ENCODE data around the gene SBF2. TPM values are rescaled to one million over a fixed set of nuclear protein-coding genes. Genes with fewer than 3 reads are reported as not detected.

SBF2 gene
- polyA plus RNA-seq, 10 donors = 16.7 to 35.0 (median 23.7) TPM

- no peak for DNase-seq
Observed at GRCh38 chr11:10317776-10318526, 23.9 kb upstream of the SBF2 start.

GRCh38 chr11:10317151-10317755 is 23.2 kb upstream of the SBF2 start:
- DNase-seq = no peak

GRCh38 chr11:10315083-10315482 is 21.1 kb upstream of the SBF2 start:
- DNase-seq = no peak

DNA sequence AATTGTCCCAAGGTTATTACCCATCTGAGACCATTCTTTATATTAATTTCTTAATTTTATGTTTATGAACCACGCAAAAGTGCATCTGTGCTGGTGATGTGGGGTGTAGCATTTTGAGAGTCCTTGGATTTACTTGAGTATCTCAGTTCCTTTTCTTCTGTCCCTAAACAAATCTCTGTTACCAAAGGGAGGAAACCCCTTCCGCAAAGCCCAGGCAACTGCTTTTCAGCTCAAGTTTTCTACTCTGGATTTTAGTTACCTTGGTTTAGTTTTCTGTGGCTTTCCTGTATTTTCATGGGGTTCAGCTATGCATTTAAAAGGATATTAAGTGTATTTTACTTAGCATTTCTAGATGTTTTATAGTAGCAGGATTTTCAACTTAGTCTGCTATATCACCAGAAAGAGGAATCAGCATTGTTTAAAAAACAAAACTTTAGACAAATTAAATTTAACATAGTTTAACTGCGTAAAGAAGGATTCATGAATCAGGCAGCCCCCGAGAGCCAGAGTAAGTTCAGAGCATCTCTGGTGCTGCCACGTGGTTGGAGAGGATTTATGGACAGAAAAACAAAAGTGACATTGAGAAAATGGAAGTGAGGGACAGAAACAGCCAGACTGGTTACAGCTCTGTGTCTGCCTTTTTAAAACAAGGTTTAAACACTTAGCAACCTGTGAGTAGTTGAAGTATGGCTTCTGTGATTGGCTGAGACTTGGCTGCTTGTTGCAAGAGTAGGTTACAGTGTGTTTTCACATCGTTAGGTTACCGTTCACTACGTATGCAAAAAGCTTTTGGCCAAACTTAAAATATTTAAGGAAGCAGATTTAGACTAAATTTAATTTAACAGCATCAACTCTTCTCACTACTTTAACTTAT is 20.4 kb upstream of the SBF2 start:
- peak in 1 of 3 donors; percentile 52 for DNase-seq

- no peak for DNase-seq
Observed at GRCh38 chr11:10311802-10312201, 17.8 kb upstream of the SBF2 start.

DNA sequence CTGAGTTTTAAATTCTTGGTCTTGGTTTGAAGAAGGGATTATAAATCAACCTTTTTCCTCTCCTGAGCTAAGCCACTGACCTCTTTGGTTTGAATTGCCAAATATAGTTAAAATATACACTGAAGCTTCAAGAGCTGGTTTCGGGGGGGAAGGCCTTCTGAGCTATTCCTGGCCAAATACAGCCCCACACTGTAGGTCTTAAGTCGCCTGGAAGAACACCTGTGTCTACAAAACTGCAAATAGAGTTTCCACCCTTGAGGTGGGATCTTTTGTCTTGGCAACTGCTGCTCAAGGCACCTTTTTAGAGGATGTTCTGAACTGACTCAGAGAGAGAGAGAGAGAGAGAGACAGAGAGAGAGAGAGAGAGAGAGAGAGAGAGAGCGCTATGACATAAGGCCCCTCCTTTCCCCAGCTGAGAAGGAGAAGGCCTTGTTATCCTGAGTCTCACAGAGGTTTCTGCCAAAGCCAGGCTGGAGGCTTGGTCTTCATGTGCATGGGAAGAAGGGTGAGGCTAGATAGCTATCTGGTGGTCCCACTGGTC is 16.4 kb upstream of the SBF2 start:
- DNase-seq = peak in 1 of 3 donors; percentile 74

GRCh38 chr11:10309163-10310093 is 15.4 kb upstream of the SBF2 start:
- DNase-seq = peak in 1 of 3 donors; percentile 65

DNA sequence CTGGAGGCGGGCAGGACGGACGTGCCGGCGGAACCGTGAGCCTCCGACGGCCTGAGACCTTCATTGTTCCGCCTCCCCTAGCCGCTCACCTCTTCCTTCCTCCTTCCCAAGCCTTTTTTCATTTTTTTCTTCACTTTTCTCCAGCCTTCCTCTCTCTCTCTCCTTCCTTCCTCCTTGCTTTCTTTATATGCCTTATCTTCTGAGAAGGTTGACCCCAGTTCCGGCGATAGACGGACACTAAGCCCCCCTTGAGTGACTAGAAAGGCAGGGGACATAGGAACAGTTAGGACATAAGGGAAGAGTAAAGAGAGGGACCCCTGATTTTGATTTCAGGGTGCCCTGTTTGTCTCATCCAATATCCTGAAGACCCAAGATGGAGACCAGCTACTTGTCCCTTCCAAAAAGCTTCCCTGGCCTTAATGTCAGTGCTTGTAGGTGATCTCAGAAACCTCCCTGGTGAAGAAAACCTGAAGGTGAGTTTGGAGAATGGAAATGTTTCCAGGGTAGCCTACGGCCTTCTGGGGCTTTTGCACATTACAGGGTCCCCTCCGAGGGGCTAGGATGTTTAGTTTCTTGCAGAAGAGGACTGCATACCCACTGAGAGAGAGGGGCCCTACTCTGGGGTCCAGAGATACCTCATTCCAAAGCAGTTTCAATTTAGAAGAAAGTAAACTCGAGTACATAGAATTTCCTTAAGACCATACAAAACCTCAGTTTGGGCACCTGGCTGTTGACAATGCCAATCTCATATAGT is 14.4 kb upstream of the SBF2 start:
- no peak for DNase-seq

DNA sequence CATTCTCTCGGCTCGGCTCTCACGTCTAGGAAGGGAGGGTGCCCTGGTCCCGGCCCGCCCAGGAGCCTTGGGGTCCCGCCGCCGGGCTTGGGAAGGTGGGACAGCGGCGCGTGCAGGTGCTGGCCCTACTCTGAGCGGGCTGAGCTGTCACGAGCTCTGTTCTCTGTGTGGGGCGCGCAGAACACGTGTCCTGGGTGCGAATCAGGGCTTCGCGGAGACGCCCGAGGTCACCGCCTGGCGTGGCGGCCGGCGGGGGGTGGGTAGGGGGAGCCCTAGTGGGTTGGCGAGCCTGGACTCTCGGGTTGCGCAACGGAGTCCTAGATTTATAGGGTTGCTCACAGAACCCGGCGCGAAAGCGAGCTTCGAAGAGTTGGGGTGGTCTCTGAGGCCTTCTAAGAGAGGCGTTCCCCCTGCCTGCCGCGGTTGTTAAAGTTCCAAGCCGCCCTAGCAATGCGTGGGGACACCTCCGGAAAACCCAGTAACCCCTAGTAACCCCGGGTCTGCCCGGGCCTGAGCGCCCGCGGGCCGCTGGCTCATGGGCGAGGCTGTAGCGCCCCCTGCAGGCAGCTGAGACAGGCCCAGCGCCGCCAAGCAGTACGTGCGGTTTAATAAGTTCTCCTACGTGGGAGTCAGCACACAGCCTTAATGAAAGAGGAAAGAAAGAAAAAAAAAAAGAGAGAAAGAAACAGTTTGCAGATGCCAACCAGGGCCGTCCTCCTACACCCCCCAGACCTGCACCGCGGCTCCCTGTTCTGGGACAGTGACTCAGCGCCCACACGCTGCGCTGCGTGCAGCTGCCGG is 13.6 kb upstream of the SBF2 start:
- DNase-seq = peak; percentile 90 to 95 (median 90)

DNA sequence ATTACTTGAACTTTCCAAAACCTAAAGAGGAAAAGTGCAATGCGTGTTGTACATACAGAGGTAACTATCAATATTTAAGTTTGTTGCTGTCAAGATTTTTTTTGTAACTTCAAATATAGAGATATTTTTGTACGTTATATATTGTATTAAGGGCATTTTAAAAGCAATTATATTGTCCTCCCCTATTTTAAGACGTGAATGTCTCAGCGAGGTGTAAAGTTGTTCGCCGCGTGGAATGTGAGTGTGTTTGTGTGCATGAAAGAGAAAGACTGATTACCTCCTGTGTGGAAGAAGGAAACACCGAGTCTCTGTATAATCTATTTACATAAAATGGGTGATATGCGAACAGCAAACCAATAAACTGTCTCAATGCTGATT is 13.0 kb upstream of the SBF2 start:
- DNase-seq = no peak

DNA sequence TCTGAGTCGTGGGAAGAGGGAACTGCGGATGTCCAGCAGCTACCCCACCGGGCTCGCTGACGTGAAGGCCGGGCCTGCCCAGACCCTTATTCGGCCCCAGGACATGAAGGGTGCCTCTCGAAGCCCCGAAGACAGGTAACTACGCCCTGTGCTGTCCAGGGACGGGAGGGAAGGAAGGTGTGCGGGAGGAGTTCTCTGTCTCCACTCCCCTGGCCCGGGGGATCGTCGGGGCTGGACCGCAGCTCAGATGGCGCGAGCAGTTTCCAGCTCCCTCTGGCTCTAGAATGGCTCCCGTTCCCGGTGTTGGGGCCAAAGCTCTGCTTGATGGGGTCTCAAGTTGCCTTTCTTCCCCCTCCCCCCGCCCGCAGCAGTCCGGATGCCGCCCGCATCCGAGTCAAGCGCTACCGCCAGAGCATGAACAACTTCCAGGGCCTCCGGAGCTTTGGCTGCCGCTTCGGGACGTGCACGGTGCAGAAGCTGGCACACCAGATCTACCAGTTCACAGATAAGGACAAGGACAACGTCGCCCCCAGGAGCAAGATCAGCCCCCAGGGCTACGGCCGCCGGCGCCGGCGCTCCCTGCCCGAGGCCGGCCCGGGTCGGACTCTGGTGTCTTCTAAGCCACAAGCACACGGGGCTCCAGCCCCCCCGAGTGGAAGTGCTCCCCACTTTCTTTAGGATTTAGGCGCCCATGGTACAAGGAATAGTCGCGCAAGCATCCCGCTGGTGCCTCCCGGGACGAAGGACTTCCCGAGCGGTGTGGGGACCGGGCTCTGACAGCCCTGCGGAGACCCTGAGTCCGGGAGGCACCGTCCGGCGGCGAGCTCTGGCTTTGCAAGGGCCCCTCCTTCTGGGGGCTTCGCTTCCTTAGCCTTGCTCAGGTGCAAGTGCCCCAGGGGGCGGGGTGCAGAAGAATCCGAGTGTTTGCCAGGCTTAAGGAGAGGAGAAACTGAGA is 12.2 kb upstream of the SBF2 start:
- DNase-seq = peak in 1 of 3 donors; percentile 79

DNA sequence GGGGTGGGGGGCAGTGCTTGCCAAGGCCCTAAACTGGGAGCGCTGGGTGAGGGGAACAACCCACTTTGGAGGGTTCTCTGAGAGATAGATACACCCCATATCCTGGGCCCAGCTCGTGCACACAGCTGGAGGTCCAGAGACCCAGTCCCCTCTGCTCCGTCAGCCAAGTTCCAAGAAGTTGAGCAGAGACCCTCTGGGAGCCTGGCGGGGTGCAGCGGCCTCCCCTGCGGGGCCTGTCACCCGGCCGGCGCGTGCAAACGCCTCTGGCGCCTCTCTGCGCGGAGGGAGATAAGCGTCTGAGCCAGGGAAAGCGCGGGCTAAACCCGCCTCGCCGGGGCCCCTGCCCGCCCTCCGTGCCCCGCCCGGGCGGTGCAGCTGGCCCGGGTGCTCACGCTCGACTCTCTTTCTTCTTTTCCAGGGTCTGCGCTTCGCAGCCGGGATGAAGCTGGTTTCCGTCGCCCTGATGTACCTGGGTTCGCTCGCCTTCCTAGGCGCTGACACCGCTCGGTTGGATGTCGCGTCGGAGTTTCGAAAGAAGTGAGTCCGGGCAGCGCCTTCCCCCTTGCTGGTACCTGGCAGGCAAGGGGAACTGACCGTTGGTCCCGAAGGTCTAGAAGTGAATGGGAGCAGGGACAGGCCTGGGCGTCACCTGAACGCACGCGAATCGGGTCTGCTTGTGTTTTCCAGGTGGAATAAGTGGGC is 11.4 kb upstream of the SBF2 start:
- peak in 1 of 3 donors; percentile 81 for DNase-seq

DNA sequence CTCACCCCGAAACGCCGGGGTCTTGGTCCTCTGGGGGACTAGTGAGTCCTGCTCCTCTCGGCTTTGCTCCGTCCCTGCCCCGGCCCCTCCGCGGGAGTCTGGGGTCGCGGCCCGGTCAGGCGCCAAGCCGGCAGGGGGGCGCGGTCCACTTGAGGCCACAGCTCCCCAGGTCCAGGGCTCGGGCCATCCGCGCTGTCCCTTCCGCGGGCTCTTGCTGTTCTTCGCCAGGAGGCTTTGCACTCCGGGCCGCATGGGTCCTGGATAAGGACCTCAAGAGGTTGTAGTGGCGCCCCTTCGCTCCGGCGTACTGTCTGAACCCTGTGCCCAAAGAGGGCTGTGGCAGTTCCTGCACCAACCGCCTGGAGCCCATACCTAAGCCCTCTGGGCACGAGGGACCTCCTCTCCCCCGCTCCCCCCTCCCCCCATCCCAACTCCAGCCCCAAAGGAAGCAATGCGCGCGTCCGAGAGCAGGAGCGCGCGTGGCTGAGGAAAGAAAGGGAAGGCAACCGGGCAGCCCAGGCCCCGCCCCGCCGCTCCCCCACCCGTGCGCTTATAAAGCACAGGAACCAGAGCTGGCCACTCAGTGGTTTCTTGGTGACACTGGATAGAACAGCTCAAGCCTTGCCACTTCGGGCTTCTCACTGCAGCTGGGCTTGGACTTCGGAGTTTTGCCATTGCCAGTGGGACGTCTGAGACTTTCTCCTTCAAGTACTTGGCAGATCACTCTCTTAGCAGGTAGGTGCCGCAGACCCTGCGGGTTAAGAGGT is 10.7 kb upstream of the SBF2 start, which contains the start of gene ADM:
Gene ADM (plus strand): TSS at position 579 of the 767 bp plus-strand sequence. CDS start 628 bp downstream, outside the sequence.
- DNase-seq = peak; percentile 85 to 94 (median 93)

DNA sequence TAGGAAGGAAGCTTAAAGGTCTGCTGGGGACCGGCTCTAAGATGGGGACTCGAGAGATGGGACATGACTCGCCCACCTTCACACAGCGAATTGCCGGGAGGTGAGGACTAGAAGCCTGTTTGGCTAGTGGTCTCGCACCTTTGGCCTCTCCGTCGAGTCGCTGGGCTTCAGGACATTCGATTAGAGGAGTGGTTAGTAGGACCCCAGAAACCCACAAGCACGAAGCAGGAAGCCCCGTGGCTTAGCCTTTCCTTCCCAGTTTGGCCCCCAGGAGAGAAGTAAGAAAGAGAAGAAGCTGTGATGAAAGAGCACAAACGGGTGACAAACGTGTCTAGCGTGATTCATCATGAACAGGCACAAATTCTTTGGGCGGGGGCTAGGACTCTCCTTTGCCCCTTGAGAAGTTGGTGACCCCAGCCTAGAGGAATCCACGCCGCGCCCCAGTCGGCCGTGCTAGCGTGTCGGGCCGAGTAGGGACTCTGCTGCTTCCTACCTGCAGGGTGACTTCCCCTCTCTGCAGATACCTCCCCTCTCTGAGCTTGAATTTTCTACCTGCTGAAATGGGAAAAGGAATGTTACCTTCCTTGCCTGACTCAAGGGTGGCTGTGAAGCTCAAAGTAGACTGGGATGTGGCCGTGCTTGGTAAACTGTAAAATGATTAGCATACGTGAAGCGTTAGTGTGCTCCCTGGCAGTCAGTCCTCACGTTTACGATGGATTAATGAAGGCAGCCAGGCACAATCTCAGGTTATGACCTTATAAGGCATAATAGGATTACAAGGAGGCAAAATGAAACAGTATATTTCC is 9.7 kb upstream of the SBF2 start:
- DNase-seq = peak in 2 of 3 donors; percentile 70 to 73

GRCh38 chr11:10302744-10303557 is 8.9 kb upstream of the SBF2 start:
- DNase-seq = peak in 2 of 3 donors; percentile 81 to 92
